ENCODE data around the gene RAP1A. TPM values are rescaled to one million over a fixed set of nuclear protein-coding genes. Genes with fewer than 3 reads are reported as not detected.

RAP1A gene
- total and polyA plus RNA-seq, 12 donors: 64.2 to 120 (median 99.7) TPM

- ATAC-seq: peak; percentile 55 to 88 (median 80)
- H3K4me1 ChIP-seq: peaks cover 27 to 62% (median 58%) of the 10 kb centered on the region in 9 donors
- 32 to 42% methylated on average over 7 of the region's 7 CpGs for WGBS, 2 donors
- peaks cover 0 to 22% (median 0%) of the 10 kb centered on the region in 9 donors for H3K36me3 ChIP-seq
- no peak overlapping the region for H3K4me3 ChIP-seq
- TF ChIP-seq CTCF (IDR thresholded peaks at IDR 0.05): no peak
- peak; percentile 61 to 80 for DNase-seq
- peak overlapping the region; percentile 73 to 94 (median 86) for H3K27ac ChIP-seq
- H3K9me3 ChIP-seq: no peaks in the 10 kb centered on the region
- H3K27me3 ChIP-seq: no peaks in the 10 kb centered on the region
- intact Hi-C loops (cut with DNase I): loop anchor here in 4 of 10 donors (1.0 to 2.0 kb wide), 2 partner anchors 18 to 19 kb away; partner anchors contain the start of gene INKA2 (in 4 of the 4)
Observed at GRCh38 chr1:111720274-111720976, 100.8 kb downstream of the RAP1A start.

GRCh38 chr1:111720977-111721786 is 101.6 kb downstream of the RAP1A start:
- WGBS, 2 donors: 50 to 62% methylated on average over 10 of the region's 10 CpGs
- no peak for TF ChIP-seq CTCF (IDR thresholded peaks at IDR 0.05)
- Histone ChIP-seq H3K27ac (peak overlapping the region; percentile 73 to 94 (median 86)), H3K4me1 (peaks cover 27 to 69% (median 64%) of the 10 kb centered on the region in 9 donors), H3K9me3 (no peaks in the 10 kb centered on the region), H3K36me3 (peaks cover 0 to 20% (median 0%) of the 10 kb centered on the region in 9 donors), H3K27me3 (no peaks in the 10 kb centered on the region), H3K4me3 (no peak overlapping the region)
- peak in 4 of 8 donors; percentile 10 to 18 (median 12) for ATAC-seq
- no peak for DNase-seq
- intact Hi-C loops (cut with DNase I): loop anchor here in 4 of 10 donors (1.0 to 2.0 kb wide), 2 partner anchors 18 kb away; partner anchors contain the start of gene INKA2 (in 4 of the 4)

GRCh38 chr1:111723091-111723806 is 103.7 kb downstream of the RAP1A start:
- TF ChIP-seq CTCF (IDR thresholded peaks at IDR 0.05): no peak
- no peak overlapping the region for H3K4me3 ChIP-seq
- H3K9me3 ChIP-seq: no peaks in the 10 kb centered on the region
- H3K4me1 ChIP-seq: peaks cover 27 to 85% (median 64%) of the 10 kb centered on the region in 9 donors
- DNase-seq (no peak), ATAC-seq (no peak)
- H3K36me3 ChIP-seq: peaks cover 0 to 22% (median 10%) of the 10 kb centered on the region in 9 donors
- H3K27ac ChIP-seq: peak overlapping the region in 5 of 10 donors; percentile 46 to 94 (median 65)
- H3K27me3 ChIP-seq: no peaks in the 10 kb centered on the region
- intact Hi-C loops (cut with DNase I): no loop called here
- WGBS, 2 donors: 88 to 90% methylated on average over 7 of the region's 7 CpGs

- 55 to 56% methylated on average over 1 of the region's 1 CpG for WGBS, 2 donors
- intact Hi-C loops (cut with DNase I): no loop called here
Observed at GRCh38 chr1:111723871-111724270, 104.3 kb downstream of the RAP1A start.

More at GRCh38 chr1:111723871-111724270, 104.3 kb downstream of the RAP1A start:
- no peaks in the 10 kb centered on the region for H3K27me3 ChIP-seq
- H3K9me3 ChIP-seq: no peaks in the 10 kb centered on the region
- H3K27ac ChIP-seq: peak overlapping the region in 2 of 10 donors; percentile 21 to 46
- peaks cover 0 to 22% (median 10%) of the 10 kb centered on the region in 9 donors for H3K36me3 ChIP-seq
- no peak for ATAC-seq
- TF ChIP-seq CTCF (IDR thresholded peaks at IDR 0.05): no peak
- peaks cover 27 to 89% (median 69%) of the 10 kb centered on the region in 9 donors for H3K4me1 ChIP-seq
- no peak overlapping the region for H3K4me3 ChIP-seq
- DNase-seq: no peak
